DMS114 treated with DMSO at 0.1 percent for 48 hours (cell line): ENCODE measurements around the gene TLDC2.
"Not testable (repeated sequence)": the region's sequence is repeated elsewhere in the genome, so short reads cannot be mapped to it uniquely, and the experiment has no call there.

Experiments
- DNase-seq: peaks from one replicate; lab custom pipeline; 2025; ENCODE audit not compliant: unreplicated experiment; lab: John Stamatoyannopoulos, UW

TLDC2 gene

DNA sequence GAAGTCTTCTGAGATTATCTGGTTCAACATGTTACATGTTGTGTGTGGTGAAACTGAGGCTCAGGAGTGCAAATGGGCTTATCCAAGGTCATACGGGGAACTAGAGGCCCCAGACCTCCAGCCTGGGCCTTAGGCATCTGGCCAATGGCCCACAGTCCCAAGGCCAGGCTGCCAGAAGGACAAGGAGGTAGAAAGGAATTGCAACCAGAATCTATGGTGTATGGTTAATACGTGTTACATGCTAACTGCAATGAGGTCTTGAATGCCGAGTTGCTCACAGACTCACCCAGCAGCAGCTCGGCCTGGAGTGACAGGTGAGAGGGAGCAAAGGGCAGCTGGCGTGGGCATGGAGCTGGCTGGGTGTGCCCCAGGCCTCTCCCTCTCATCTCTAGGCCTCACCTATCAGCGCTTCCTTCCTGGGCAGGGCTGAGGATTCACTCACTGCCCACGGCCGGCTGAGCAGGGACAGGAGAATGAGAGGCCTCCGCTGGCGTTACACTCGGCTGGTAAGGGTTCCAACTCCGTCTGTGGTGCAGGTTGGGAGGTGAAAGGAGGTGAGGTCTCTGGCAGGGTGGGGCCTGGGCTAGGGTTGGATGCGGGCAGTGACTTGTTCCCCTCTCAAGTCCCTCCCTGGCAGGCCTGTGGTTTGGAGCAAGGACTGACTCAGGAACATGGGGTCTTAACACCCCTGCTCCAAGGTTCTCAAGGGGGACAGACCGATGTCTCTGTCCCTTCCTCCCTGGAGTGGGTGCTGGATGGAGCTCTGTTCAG lies at the start of gene TLDC2:
Gene TLDC2 (plus strand): TSS at position 437 of the 771 bp plus-strand sequence. CDS start 37 bp downstream, at position 474.
- DNase-seq = no peak

DNA sequence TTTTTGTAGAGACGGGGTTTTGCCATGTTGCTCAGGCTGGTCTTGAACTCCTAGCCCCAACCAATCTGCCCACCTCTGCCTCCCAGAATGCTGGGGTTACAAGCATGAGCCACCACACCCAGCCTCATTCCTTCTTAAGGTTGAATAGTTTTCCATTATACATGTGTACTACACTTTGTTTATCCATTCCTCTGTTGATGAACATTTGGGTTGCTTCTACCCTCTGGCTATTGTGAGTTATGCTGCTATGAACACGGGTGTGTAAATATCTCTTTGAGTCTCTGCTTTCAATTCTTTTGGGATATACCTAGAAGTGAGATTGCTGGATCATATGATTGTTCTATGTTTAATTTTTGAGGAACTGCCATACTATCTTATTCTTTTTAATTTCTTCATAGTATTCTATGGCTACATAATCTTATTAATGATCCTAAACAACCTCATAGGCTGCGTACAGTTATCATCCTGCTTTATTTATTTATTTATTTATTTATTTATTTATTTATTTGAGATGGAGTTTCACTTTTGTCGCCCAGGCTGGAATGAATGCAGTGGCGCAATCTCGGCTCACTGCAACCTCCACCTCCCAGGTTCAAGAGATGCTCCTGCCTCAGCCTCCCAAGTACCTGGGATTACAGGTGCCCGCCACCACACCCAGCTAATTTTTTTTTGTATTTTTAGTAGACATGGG lies 49.2 kb upstream of the TLDC2 start:
- no peak for DNase-seq

DNA sequence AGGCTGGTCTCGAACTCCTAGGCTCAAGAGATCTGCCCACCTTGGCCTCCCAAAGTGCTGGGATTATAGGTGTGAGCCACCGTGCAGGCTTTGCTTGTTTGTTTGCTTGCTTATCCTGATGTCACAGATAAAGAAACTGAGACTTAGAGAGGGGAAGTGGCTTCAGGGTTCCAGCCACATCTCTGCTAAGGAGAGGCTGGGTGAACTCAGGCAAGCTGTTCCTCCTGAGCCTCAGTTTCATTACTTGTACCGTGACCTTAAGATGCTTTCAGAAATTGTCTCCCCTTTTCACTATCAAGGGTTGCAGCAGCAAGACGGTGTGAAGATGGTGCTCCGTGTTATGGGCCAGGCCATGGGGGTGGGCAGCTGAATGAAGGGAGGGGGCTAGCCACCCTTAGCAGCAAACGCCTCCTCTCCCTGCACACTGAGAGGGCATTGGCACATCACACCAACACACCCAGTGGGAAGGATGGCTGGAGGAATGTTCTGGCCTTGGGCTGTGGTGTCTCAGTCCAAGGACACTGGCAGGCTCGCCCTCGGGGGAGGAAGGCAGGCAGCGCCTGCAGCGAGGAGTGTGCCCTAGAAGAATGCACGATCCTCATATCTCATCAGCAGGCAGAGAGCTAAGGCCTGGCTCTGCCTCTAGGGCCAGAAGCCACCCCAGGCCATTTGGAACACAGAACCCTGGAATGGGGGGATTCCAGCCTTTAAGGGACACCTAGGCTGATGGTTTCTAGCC lies 48.2 kb upstream of the TLDC2 start:
- DNase-seq = no peak

DNA sequence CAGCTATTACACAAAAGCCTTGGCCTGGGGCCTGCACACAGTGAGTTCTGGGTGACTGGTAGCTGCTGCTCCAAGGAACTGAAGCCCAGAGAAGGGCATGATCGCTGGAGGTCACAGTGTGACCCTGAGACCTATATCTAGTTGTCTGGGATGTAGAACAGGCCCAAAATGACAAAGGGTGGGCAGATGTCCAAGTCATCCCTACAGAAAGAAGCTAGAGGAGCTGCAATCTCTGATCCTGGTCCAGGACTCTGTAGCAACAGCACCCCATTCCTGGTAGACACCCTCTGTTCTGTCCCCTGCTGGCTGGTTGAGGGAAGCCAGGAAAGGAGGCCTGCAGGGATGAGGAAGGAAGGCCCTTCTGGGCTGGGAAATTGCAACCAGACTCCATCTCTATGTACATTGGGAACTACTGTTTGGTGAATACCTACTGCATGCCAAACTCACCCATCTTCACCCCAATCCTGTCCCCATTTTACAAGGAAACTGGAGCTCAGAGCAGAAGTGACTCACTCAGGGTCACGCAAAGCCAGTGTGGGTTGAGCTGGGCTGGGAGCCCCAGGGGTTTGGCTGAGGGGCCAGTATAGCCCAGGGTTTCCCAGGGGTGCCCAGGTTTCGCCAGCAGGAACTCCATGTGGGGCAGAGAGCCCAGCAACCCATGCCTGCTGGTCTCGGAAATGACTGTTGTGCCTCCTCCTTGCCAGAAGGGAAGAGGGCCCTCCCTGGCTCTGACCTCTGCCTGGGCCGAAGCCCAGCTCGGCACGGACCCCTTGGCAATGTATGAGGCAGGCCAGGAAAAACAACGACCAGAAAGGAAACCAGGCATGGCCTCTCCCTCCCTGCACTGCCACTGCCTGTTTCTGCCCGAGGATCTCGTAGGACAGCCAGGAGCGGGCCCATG lies 44.9 kb upstream of the TLDC2 start:
- DNase-seq = no peak

DNA sequence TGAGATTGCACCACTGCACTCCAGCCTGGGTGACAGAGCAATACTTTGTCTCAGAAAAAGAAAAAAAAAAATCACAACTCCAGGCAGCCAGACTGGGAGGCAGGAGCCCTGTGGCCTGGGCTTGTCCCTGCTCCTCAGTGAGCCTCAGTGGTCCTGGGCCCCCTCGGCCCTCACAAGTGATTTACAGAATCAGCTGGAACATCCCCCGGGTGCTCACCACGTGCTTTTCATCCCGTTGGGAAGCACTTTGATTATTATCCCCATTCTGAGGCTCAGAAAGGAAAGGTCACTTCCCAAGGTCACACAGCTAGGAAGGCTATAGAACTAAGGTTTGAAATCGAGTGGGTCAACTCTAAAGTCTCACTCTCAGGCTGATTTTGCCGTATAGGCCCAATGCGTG lies 43.1 kb upstream of the TLDC2 start:
- no peak for DNase-seq

DNA sequence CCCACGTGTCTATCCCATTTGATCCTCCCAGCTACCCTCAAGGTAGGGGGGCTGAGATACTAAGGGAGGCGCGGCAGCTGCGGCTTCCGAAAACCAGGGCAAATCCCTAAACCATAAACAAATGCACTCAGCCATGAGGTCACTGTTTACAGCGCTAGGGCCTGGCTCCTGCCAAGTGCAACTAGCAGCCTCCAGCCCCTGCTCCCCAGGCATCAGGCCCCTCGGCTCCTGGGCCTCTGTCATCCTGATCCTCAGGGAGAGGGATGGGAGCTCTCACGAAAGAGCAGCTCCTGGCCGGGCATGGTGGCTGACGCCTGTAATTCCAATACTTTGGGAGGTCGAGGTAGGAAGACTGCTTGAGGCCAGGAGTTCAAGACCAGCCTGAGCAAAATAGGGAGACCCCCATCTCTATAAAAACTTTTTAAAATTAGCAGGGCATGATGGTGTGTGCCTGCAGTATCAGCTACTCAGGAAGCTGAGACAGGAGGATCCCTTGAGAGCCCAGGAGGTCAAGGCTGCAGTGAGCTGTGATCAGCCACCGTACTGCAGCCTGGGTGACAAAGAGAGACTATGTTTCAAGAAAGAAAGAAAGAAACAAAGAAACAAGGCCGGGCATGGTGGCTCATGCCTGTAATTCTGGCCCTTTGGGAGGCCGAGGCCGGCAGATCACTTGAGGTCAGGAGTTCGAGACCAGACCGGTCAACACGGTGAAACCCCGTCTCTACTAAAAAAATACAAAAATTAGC lies 42.5 kb upstream of the TLDC2 start:
- DNase-seq = no peak

GRCh38 chr20:36835025-36835424 lies 40.9 kb upstream of the TLDC2 start:
- DNase-seq = no peak

GRCh38 chr20:36835453-36836198 lies 40.3 kb upstream of the TLDC2 start:
- DNase-seq = no peak

- no peak for DNase-seq
These were observed 39.2 kb upstream of the TLDC2 start for GRCh38 chr20:36836591-36837269.

GRCh38 chr20:36838376-36838775 lies 37.6 kb upstream of the TLDC2 start:
- DNase-seq = not testable (repeated sequence)

- DNase-seq = no peak
These were observed 36.8 kb upstream of the TLDC2 start for GRCh38 chr20:36839150-36839549.

DNA sequence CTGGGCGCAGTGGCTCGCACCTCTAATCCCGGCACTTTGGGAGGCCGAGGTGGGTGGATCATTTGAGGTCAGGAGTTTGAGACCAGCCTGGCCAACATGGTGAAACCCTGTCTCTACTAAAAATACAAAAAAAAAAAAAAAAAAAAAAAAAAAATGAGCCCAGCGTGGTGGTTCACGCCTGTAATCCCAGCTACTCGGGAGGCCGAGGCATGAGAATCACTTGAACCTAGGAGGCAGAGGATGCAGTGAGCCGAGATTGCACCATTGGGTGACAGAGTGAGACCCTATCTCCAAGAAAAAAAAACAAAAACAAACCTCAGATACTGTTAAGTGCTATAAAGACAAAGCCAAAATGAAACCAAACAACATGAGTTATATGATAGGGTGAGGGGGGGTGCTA lies 34.9 kb upstream of the TLDC2 start:
- DNase-seq = not testable (repeated sequence)

GRCh38 chr20:36845288-36845971 lies 30.5 kb upstream of the TLDC2 start:
- no peak for DNase-seq

DNA sequence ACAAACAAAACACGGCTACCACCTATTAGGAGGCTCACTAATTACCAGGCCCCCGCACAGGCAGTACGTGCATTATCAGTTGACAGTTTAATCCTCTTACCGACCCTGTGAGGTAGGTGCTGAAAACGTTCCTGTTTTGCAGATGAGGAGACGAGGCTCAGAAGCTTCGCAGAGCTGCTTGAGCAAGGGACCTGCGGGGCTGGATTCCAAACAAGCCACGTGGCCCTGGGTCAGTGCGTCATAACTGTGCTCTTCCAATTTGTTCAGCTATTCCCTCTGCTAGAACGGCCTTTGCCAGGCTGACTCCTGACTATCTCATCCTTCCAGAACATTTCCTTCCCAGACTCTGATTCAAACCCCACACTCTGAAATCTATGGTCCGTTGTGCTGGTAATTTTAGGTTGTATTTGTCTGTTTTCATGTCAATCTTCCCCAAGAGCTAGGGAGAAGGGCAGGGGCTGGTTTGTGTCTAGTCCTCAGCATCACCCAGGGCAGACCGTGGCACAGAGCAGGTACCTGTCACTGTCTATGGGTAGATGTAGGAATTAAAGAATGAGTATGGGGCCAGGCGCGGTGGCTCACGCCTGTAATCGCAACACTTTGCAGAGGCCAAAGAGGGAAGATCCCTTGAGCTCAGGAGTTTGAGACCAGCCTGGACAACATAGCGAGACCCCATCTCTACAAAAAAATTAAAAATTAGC lies 28.8 kb upstream of the TLDC2 start:
- DNase-seq = no peak

- no peak for DNase-seq
These were observed 28.3 kb upstream of the TLDC2 start for GRCh38 chr20:36847710-36848040.

GRCh38 chr20:36848078-36848660 lies 27.8 kb upstream of the TLDC2 start:
- no peak for DNase-seq

- no peak for DNase-seq
These were observed 27.3 kb upstream of the TLDC2 start for GRCh38 chr20:36848677-36849076.
